LNCAP (cell line): ENCODE measurements around the gene LRGUK.

Source experiments
- CTCF ChIP-seq: fragments of 450-650 bp; IDR thresholded peaks from 2 replicates; pipeline ENCODE4 v1.5.1; 2017; ENCODE audit warnings: mild to moderate bottlenecking

The LRGUK gene

GRCh38 chr7:134155871-134156270, 28.7 kb downstream of the LRGUK start:
- TF ChIP-seq CTCF = no peak

GRCh38 chr7:134165252-134165651, 38.1 kb downstream of the LRGUK start:
- no peak for TF ChIP-seq CTCF

- no peak for TF ChIP-seq CTCF
Measured at GRCh38 chr7:134167250-134167649, 40.1 kb downstream of the LRGUK start.

- TF ChIP-seq CTCF = no peak
Measured at GRCh38 chr7:134167841-134168240, 40.7 kb downstream of the LRGUK start.

GRCh38 chr7:134174795-134175261, 47.7 kb downstream of the LRGUK start:
- no peak for TF ChIP-seq CTCF

GRCh38 chr7:134175334-134176036, 48.3 kb downstream of the LRGUK start:
- no peak for TF ChIP-seq CTCF

- TF ChIP-seq CTCF = no peak
Measured at GRCh38 chr7:134176037-134176350, 48.9 kb downstream of the LRGUK start.
